HG03159 (cell line): Measurements from ENCODE around the gene ST6GAL1.
A peak's percentile ranks its signal among the peaks of the same experiment; 100 is the strongest.
"Not testable (repeated sequence)": the region's sequence is repeated elsewhere in the genome, so short reads cannot be mapped to it uniquely, and the experiment has no call there.

Source experiments
- ATAC-seq: cut with Tn5 transposase; IDR thresholded peaks from one replicate; pipeline ENCODE4 v1.9.1; 2021; ENCODE audit warnings: mild to moderate bottlenecking, moderate library complexity; ENCODE audit not compliant: unreplicated experiment

The ST6GAL1 gene

DNA sequence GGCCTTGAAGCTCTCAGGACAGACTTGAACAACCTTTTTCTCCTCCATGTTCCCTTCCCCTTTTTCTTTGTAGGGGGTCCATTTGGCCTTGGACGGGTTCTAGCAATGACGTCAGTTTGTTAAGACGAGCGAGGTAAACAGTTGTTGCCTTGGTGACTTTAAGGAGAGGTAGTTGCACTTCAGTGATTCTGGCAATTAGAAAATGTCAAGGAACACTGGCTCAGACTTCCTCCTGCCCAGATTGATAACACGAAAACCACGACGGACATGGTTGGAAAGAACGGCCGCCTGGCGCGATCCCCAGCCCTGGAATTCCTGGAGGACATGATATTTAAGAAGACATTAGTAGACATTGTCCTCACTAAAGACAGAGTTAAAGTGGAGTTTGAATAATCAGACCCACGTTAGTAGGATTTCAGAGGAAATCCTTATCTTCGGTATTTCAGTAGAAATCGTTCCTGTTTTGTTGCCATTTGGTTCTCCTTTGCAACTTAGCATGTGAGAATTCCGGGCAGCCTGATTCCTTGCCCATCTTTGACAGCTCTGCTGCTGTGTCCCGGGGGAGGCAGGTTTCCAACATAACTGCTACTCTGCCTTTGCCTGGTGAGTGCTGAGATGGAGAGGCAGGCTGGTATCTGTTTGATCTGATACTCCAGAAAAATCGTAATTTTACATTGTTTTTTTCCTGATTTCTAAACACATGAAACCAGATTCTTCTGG lies 87.3 kb downstream of the ST6GAL1 start:
- ATAC-seq: no peak

DNA sequence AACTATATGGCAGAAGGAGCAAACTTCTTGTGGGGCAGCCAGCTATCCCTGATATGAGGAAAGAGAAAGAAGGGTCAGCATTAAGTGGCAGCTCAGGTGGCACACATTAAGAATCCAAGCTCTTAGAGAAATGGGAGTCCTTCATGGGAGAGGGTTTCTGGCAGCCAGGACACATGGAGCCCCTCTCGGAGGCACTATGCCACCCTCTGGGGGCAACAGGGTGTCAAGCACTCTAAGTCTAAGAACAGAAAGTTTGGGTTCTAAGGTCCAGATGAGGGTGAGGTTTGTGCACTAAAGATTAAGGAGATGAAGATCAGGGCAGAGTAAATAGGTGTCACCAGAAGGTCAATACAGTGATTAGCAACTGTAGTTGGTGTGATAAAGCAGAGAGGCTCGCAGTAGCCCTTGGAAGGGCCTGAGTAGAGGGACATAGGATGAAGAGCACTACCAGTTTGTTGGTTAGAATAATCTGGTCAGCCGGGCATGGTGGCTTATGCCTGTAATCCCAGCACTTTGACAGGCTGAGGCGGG lies 89.3 kb downstream of the ST6GAL1 start:
- ATAC-seq: no peak

DNA sequence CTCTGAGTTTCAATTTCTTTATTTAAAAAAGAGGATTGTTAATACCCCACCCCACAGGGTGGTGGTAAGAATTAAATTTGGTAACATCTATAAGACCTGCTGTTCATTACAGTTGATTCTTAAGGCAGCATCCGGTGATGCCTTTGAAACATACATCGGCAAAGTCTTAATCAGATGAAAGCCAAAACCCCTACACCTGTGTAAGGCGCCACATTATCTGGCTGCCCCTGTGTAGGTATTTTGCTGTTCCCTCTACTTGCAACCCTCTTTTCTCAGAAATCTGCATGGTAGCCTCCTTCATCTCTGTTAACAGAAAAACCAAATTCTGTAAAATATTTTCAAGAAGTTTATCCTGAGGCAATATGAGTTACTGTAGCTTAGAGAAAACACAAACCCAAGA lies 90.0 kb downstream of the ST6GAL1 start:
- ATAC-seq: no peak

DNA sequence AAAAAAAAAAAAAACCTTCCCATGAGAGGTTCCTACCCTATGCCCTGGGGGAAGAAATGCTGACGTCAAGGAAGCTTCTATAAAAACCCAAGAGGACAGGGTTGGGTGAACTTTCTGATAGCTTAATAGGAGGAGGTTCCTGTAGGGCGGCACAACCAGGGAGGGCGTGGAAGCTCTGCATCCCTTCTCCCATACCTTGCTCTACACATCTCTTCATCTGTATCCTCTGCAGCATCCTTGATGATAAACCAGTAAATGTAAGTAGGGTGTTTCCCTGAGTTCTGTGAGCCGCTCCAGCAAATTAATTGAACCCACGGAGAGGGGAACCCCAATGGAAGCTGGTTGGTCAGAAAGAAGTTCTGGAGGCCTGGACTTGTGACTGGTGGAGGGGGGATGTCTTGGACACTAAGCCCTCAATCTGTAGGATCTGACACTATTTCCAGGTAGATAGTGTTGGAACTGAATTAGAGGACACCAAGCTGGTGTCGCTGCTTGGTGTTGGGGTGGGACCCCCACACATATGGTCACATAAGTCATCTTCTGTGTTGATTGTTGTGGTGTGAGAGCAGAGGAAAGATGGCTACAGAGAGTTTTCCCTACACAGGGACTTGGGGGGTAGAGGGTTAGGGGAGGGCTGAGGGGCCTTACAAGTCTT lies 91.5 kb downstream of the ST6GAL1 start:
- peak; percentile 32 for ATAC-seq

DNA sequence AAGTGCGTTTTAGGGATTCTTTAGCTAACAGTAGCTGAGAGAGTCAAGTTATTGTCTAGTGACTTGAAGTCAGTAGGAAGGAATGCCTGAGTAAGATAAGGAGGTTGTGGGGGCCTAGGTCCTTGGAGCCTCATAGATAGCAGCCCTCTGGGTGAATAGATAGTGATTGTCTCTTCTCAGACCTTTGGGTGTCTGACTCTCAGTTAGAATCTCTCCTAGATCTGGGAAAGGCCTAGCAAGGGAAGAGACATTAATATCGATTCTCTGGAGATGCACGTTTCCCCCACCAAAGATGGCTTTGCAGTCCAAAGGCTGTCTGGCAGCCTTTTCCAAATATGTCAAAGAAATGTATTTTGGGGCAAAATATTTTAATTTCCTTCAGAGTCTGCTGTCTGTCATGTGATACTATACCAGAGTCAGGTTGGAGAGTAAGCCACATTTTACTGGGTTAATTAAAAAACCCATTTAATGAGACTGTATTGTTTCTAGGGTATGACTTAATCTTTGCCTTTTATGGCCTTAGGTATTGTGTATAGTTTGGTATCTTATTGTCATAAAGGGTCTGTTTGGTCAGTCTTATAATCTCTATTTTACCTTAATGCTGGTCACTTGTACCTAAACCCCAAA lies 92.2 kb downstream of the ST6GAL1 start:
- no peak for ATAC-seq

DNA sequence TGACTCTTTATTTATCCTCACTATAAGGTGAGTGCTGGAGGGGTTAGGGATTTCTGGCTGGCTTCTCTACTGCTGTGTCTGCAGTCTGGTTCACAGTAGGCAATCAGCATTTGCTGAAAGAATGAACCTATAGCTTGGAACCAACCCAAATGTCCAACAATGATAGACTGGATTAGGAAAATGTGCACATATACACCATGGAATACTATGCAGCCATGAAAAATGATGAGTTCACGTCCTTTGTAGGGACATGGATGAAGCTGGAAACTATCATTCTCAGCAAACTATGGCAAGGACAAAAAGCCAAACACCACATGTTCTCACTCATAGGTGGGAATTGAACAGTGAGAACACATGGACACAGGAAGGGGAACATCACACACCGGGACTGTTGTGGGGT lies 93.0 kb downstream of the ST6GAL1 start:
- ATAC-seq: not testable (repeated sequence)

DNA sequence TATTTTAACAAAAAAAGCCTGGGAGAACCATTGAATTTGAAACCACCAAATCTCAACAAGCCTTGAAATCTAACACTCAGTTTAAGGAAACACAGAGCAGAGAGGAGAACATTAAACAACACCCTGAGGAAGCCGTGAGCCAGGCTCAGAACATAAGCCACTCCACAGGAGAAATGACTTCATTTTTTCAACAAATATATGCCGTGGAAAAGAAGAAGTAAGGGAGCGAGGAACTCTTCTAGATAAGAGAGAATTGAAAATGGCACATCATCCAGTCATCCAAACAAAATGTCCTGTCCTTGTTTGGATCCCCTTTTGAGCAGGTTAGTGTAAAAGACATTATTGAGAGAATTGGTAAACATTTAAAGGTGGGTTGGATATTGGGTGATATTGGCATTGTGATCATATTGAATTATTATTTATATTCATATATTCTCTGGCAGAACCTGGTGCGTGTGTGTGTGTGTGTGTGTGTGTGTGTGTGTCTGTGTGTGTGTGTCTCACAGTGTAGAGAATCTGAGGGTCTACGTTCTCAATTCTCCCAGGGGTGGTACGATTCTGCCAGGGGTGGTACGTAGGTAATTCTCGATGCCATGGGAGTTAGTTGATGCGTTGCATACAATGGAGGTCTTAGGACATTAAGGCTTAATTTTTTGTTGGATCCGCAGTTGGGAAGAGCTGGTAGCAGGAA lies 94.4 kb downstream of the ST6GAL1 start:
- no peak for ATAC-seq

DNA sequence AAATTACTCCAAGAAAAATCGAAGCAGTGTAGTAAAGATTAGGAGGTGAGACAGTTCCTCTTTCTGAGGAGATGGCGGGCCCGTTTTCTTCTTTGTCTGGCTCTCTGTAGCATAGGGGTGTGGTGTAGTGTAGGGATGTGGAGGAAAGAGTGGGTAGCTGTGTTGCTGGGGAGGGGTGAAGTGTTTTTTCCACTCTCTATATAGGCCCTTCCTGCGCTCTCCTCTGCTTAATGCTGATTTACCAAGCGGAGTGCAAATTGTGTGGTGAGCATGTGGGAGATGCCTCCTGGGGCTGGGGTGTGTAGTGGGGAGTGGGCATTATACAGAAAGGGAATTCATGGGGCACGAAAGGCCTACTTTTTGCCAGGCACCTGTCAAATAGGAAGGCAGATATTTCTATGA lies 94.9 kb downstream of the ST6GAL1 start:
- peak; percentile 24 for ATAC-seq

DNA sequence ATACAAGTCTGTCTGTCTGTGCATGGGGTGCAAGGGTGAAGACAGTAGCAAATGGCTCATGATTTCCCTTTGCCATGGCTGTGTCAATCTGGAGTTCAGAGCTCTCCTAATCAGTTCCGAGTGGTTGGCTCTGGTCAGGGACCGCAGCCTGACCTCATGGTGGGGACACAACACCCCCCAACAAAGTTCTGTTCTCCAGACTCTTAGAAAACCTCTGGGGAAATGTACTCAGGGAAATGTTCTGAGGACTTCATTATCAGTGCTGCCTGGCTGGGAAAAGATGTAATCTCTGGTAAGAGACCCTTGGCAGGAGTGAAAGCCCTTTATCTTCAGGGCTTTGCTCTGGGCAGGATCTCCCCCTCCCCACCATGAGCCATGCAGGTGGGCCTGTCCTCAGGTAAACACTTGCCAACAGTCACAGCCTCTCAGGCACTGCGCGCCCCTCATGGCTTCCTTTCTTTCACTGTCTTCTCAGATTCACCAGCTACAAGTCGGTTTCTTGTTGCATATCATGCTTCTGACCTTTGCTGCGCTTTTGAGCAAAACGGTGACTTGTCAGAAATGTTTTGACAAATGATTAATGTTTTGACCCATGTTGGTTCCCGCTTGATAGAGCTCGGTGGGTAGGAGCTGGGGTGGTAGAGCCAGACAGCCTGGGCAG lies 95.5 kb downstream of the ST6GAL1 start:
- peak; percentile 33 for ATAC-seq

DNA sequence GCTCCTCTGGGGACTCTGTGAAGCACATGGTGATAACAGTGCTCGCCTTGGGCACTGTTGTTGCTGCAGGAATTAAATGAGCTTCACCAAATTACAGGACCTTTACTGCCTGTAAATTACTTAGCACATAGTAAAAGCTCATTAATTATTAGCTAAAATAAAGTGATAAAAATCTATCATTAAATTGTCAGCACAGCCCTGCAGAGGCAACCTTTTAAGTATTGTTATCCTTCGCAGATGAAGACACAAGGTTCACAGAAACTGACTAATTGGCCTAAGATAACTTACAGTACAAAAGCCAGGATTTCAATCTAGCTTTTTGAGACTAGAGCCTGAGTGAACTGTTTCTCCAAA lies 96.0 kb downstream of the ST6GAL1 start:
- ATAC-seq: no peak

DNA sequence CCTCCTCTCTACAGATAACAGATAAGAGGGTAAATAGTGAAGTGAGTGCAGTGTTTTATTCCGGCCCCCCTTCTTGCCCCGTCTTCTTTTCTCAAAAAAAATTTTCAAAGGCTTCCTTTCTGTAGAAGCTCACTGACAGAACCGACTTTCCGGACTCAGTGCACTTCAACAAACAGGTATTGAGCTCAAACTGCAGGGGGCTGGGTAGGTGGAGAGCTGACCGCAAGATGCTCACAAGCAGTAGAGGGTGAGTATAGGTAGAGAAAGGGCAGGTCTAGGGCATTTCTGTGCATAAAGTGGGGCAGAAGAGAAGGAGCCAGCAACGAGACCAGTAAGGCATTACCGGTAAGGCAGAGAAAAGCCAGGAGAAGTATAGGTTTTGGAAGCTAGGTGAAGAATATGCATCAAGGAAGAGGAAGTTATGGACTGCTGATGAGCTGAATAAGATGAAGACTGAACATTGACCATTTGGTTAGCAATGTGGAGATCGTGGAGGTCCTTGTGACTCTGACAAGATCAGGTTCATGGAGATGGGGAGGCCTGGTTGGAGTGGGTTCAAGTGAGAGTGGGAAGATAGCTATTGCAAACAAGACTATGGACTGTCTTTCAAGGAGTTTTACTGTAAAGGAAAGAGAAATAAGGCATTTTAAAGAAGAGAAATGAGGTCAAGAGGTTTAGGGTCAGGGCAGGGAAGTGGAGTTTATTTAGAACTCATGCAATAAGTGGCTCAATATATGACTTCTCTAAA lies 97.4 kb downstream of the ST6GAL1 start:
- no peak for ATAC-seq

DNA sequence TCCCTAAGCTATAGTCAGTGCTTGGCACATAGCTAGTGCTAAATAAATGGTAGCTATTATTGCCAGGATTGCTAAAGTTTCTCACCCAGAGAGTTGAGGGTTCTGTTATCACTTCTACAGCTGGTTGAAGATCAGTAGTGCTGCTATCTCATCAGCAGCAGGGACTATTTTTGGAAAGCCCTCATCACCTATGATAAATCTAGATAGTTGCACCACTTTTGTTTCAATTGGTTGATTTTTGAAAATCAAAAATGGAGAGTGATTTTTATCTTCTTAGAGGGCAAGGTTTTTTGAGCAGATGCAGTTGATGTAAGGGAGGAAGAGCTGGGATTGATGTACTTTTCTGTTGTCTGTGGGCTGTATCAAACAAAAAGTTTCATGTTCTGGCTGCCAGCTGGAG lies 101.6 kb downstream of the ST6GAL1 start:
- ATAC-seq: no peak

DNA sequence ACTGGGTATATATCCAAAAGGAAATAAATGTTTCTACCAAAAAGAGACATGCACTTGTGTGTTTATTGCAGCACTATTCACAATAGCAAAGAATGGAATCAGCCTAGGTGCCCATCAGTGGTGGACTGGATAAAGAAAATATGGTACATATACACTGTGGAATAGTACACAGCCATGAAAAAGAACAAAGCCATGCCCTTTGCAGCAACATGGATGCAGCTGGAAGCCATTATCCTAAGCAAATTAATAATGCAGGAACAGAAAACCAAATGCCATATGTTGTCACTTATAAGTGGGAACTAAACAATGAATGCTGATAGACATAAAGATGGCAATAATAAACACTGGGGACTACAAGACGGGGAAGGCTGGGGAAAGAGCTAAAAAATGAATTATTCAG lies 106.1 kb downstream of the ST6GAL1 start:
- no peak for ATAC-seq

DNA sequence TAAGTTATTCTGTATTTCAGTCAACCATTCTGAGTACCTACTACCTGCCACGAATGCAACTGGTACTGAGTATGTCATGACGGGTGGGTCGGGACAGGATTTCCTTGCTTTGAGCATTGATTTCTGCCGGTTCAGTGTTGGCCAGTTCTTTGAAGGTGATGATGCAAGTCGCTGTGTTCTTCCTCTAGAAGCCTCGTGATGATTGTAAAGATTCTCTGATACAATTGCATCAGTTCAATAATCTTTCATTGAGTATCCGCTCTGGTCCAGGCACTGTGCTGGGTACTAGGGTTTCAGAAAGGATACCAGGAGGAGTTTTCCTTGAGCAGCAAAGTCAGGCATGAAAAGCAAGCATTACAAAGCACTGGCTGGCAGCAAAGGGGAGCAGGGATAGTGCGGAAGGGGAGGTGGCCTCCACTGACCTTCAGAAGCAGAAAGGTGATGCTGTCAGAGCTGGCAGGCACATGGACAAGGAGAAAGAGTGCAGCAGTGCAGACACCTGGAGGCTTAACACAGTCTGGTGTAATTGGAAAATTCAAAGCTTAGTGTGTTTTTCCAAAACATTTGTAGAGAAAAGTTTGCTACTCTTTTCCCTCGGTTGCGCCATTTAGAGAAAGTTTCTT lies 108.9 kb downstream of the ST6GAL1 start:
- ATAC-seq: no peak

DNA sequence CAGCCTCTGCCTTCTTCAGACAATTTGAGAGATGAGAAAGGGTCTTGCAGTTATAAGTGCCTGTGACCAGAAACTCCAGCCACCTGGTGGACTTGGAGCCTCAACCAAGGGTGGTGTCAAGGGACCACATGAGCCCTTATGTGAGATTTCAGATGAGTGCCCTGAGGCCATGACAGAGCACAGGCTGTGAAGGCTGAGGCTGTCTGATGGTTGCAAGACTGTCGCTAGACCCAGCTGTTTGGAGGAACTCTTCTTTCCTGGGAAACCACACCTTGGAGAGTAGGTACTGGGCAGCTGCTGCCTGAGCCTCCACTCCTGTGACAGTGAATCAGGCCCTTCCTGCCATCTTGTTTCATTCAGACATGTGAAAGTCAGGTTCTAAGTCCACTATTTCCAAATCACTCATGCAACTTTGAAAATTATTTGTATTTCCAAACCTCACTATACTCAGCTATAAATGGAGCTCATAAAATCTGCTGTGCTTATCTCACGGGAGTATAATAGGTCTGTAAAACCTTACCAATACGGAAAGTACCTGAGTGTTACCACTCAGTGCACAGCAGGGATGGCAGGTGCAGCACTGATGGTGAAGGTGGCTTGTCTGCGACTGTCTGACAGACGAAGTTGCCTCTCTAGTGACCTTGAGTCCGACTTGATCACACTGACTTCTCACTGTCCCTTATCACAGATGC lies 109.5 kb downstream of the ST6GAL1 start:
- ATAC-seq: no peak

DNA sequence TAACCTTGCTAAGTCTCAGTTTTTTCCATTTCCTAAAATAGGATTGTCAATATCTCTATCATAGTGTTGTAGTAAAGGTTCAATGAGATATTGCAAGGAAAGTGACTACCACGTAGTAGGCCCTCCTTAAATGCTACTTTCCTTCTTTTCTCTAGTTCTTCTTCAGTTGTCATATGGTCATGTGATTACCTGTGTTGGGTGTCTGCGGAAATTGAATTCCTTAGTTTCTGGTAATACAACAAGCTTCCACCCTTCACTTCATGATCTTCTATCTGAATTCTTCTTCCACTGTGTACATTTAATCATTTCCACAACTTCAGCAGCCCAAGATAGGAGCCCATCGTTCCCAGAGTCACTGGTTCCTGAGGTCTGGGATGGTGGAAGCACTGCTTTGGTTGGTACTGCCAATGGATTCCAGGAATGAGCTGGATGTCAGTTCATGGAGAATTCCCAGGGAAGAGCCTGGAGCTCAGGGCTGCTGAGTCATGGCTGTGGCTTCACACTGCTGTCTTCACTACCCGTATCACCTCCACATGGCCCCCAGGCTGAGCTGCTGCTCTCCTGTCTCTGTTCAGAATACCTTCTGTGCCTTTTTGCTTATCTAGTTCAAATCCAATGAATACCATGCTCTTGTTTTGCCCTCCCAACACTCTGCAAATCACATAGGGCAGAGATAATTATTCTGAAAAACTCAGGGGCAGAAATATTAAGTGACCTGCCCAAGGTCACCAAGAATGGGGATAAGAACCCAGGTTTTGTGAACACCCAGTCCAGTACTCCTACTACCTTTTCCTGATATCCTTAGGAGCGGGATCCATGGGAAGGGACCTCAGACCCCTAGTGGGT lies 110.4 kb downstream of the ST6GAL1 start:
- no peak for ATAC-seq

DNA sequence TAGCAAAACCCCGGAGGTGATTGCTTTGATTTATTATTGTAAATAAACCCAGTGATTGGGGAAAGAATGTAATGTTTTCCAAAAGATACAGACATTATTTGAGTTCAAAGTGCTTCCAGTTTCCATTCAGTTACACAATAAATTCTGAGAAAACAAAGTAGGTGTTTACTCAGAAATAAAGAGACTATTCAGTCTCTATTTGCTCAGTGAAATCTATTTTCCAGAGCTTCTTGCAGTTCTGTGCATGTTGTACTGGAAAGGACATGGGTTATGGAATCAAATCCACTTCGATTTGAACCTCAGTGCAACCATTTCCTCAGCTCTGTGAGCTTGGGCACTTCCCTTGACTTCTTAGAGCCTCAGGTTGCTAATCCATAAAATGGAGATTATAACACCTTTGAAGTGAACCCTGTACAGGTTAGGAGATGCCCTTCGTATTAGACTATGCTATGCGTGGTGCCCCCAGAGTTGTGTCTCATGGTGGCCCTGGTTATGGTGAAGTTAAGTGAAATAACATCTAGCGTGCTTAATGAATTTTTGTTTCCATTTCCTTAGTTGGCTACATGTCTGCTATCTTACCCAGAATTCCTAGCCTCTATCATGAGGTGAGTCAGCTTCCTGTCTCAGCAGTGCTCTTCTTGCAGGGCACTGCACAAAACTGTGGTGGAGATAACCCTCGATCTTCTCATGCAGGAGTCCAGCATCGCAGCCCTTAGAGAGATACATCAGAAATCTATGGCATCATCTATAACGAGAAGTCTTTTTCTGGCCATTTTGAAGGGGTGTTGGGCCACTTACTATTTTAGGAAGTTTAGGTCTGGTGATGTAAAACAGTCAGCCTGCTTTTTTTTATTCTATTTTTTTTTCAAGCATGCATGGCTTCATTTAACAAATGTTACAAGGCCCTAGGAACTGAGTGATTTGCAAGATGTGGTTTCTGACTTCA lies 111.3 kb downstream of the ST6GAL1 start:
- ATAC-seq: peak; percentile 42
